Measurements from ENCODE around the gene SSH2. TPM values are rescaled to one million over a fixed set of nuclear protein-coding genes. Genes with fewer than 3 reads are reported as not detected.

Gene SSH2
- total RNA-seq, 1 donor from 2014 or later = 42.8 TPM

- peaks cover 5% of the 10 kb centered on the region for H3K27me3 Mint-ChIP-seq
- H3K36me3 Mint-ChIP-seq (ENCODE audit: low read depth) = peaks cover 2% of the 10 kb centered on the region
- intact Hi-C loops (cut with micrococcal nuclease) = no loop called here
- no peak overlapping the region for H3K27ac Mint-ChIP-seq
- no peak for DNase-seq
- H3K4me3 Mint-ChIP-seq = no peak overlapping the region
- H3K4me1 Mint-ChIP-seq = peaks cover 27% of the 10 kb centered on the region
- no peaks in the 10 kb centered on the region for H3K9me3 Mint-ChIP-seq
These were observed 318.0 kb downstream of the SSH2 start for GRCh38 chr17:29612094-29612403.

- no peak overlapping the region for H3K4me3 Mint-ChIP-seq
- H3K27me3 Mint-ChIP-seq = peaks cover 1% of the 10 kb centered on the region
- no peak overlapping the region for H3K27ac Mint-ChIP-seq
- DNase-seq = peak; percentile 58
- no peaks in the 10 kb centered on the region for H3K9me3 Mint-ChIP-seq
- peaks cover 2% of the 10 kb centered on the region for H3K36me3 Mint-ChIP-seq (ENCODE audit: low read depth)
- intact Hi-C loops (cut with micrococcal nuclease) = no loop called here
- H3K4me1 Mint-ChIP-seq = peaks cover 21% of the 10 kb centered on the region
These were observed 318.5 kb downstream of the SSH2 start for GRCh38 chr17:29611351-29612093.

GRCh38 chr17:29610395-29610794 lies 319.6 kb downstream of the SSH2 start:
- Mint-ChIP-seq H3K36me3 (ENCODE audit: low read depth) (peaks cover 2% of the 10 kb centered on the region), H3K9me3 (no peaks in the 10 kb centered on the region), H3K27ac (no peak overlapping the region), H3K4me3 (no peak overlapping the region), H3K27me3 (no peaks in the 10 kb centered on the region), H3K4me1 (peaks cover 14% of the 10 kb centered on the region)
- no peak for DNase-seq
- intact Hi-C loops (cut with micrococcal nuclease) = no loop called here

- DNase-seq = no peak
- Mint-ChIP-seq H3K4me3 (no peak overlapping the region), H3K36me3 (ENCODE audit: low read depth) (peaks cover 2% of the 10 kb centered on the region), H3K27me3 (no peaks in the 10 kb centered on the region), H3K9me3 (no peaks in the 10 kb centered on the region), H3K27ac (no peak overlapping the region), H3K4me1 (peaks cover 3% of the 10 kb centered on the region)
- intact Hi-C loops (cut with micrococcal nuclease) = no loop called here
These were observed 321.0 kb downstream of the SSH2 start for GRCh38 chr17:29608986-29609385.

- H3K27me3 Mint-ChIP-seq = no peaks in the 10 kb centered on the region
- no peaks in the 10 kb centered on the region for H3K9me3 Mint-ChIP-seq
- no peak for DNase-seq
- peaks cover 2% of the 10 kb centered on the region for H3K36me3 Mint-ChIP-seq (ENCODE audit: low read depth)
- no peak overlapping the region for H3K27ac Mint-ChIP-seq
- intact Hi-C loops (cut with micrococcal nuclease) = no loop called here
- H3K4me1 Mint-ChIP-seq = no peaks in the 10 kb centered on the region
- H3K4me3 Mint-ChIP-seq = no peak overlapping the region
These were observed 322.4 kb downstream of the SSH2 start for GRCh38 chr17:29607557-29608195.

GRCh38 chr17:29603109-29603674 lies 326.8 kb downstream of the SSH2 start:
- Mint-ChIP-seq H3K36me3 (ENCODE audit: low read depth) (no peaks in the 10 kb centered on the region), H3K27ac (no peak overlapping the region), H3K4me3 (no peak overlapping the region), H3K9me3 (no peaks in the 10 kb centered on the region), H3K4me1 (no peaks in the 10 kb centered on the region), H3K27me3 (no peaks in the 10 kb centered on the region)
- DNase-seq = no peak
- intact Hi-C loops (cut with micrococcal nuclease) = no loop called here

GRCh38 chr17:29597361-29598172 lies 332.5 kb downstream of the SSH2 start:
- no peak for DNase-seq
- Mint-ChIP-seq H3K9me3 (no peaks in the 10 kb centered on the region), H3K27ac (no peak overlapping the region), H3K36me3 (ENCODE audit: low read depth) (no peaks in the 10 kb centered on the region), H3K4me3 (no peak overlapping the region), H3K4me1 (peaks cover 5% of the 10 kb centered on the region), H3K27me3 (no peaks in the 10 kb centered on the region)
- intact Hi-C loops (cut with micrococcal nuclease) = no loop called here

- Mint-ChIP-seq H3K27ac (no peak overlapping the region), H3K36me3 (ENCODE audit: low read depth) (no peaks in the 10 kb centered on the region), H3K27me3 (no peaks in the 10 kb centered on the region), H3K4me1 (peaks cover 11% of the 10 kb centered on the region), H3K4me3 (no peak overlapping the region), H3K9me3 (no peaks in the 10 kb centered on the region)
- intact Hi-C loops (cut with micrococcal nuclease) = no loop called here
- DNase-seq = no peak
These were observed 333.2 kb downstream of the SSH2 start for GRCh38 chr17:29596811-29597210.

- no peaks in the 10 kb centered on the region for H3K36me3 Mint-ChIP-seq (ENCODE audit: low read depth)
- no peak overlapping the region for H3K27ac Mint-ChIP-seq
- no peaks in the 10 kb centered on the region for H3K9me3 Mint-ChIP-seq
- no peak for DNase-seq
- no peak overlapping the region for H3K4me3 Mint-ChIP-seq
- intact Hi-C loops (cut with micrococcal nuclease) = no loop called here
- peaks cover 16% of the 10 kb centered on the region for H3K4me1 Mint-ChIP-seq
- no peaks in the 10 kb centered on the region for H3K27me3 Mint-ChIP-seq
These were observed 333.9 kb downstream of the SSH2 start for GRCh38 chr17:29595943-29596774.

GRCh38 chr17:29595107-29595942 lies 334.7 kb downstream of the SSH2 start:
- no peaks in the 10 kb centered on the region for H3K27me3 Mint-ChIP-seq
- intact Hi-C loops (cut with micrococcal nuclease) = no loop called here
- no peak for DNase-seq
- H3K9me3 Mint-ChIP-seq = no peaks in the 10 kb centered on the region
- H3K36me3 Mint-ChIP-seq (ENCODE audit: low read depth) = no peaks in the 10 kb centered on the region
- H3K27ac Mint-ChIP-seq = no peak overlapping the region
- H3K4me1 Mint-ChIP-seq = peaks cover 23% of the 10 kb centered on the region
- peak overlapping the region; percentile 30 for H3K4me3 Mint-ChIP-seq

GRCh38 chr17:29594519-29595090 lies 335.4 kb downstream of the SSH2 start:
- no peak for DNase-seq
- H3K4me3 Mint-ChIP-seq = peak overlapping the region; percentile 83
- no peaks in the 10 kb centered on the region for H3K36me3 Mint-ChIP-seq (ENCODE audit: low read depth)
- intact Hi-C loops (cut with micrococcal nuclease) = no loop called here
- H3K27ac Mint-ChIP-seq = no peak overlapping the region
- no peaks in the 10 kb centered on the region for H3K27me3 Mint-ChIP-seq
- no peaks in the 10 kb centered on the region for H3K9me3 Mint-ChIP-seq
- H3K4me1 Mint-ChIP-seq = peaks cover 28% of the 10 kb centered on the region

GRCh38 chr17:29593591-29594518 lies 336.2 kb downstream of the SSH2 start:
- peak overlapping the region; percentile 83 for H3K4me3 Mint-ChIP-seq
- peak overlapping the region; percentile 37 for H3K27ac Mint-ChIP-seq
- peaks cover 28% of the 10 kb centered on the region for H3K4me1 Mint-ChIP-seq

More at GRCh38 chr17:29593591-29594518, 336.2 kb downstream of the SSH2 start:
- DNase-seq = peak; percentile 79
- intact Hi-C loops (cut with micrococcal nuclease) = no loop called here
- H3K9me3 Mint-ChIP-seq = no peaks in the 10 kb centered on the region
- H3K36me3 Mint-ChIP-seq (ENCODE audit: low read depth) = no peaks in the 10 kb centered on the region
- H3K27me3 Mint-ChIP-seq = no peaks in the 10 kb centered on the region
